GM18502 (cell line): ENCODE results near the gene PROM1.

Source experiments
- ATAC-seq: cut with Tn5 transposase; IDR thresholded peaks from one replicate; pipeline ENCODE4 v1.9.1; 2021; ENCODE audit warnings: mild to moderate bottlenecking; ENCODE audit not compliant: unreplicated experiment, poor library complexity

Gene PROM1

GRCh38 chr4:16031546-16032395 is 52.1 kb downstream of the PROM1 start:
- no peak for ATAC-seq

DNA sequence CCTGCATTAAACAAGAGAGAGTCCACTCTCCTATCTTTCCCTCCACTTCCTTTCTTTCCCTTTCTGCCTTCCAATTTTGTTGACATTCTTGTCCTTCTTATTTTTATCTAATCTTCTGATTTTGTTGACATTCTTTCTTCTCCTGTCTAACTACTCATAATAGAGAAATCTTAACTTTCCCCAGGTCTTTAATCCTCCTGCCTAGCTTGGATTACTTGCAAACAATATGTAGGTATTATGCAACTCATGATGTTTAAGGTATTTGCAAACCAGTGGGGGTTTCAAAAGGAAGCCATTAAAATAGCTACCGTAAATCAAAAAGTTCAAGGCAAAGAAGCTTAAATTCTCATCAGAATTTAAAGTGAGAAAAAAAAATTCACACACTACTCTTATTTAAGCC is 53.9 kb downstream of the PROM1 start:
- no peak for ATAC-seq

- ATAC-seq, result no peak
These were observed 54.6 kb downstream of the PROM1 start for GRCh38 chr4:16029262-16029661.

GRCh38 chr4:16027626-16028025 is 56.2 kb downstream of the PROM1 start:
- ATAC-seq, result no peak

GRCh38 chr4:16027114-16027513 is 56.7 kb downstream of the PROM1 start:
- no peak for ATAC-seq

DNA sequence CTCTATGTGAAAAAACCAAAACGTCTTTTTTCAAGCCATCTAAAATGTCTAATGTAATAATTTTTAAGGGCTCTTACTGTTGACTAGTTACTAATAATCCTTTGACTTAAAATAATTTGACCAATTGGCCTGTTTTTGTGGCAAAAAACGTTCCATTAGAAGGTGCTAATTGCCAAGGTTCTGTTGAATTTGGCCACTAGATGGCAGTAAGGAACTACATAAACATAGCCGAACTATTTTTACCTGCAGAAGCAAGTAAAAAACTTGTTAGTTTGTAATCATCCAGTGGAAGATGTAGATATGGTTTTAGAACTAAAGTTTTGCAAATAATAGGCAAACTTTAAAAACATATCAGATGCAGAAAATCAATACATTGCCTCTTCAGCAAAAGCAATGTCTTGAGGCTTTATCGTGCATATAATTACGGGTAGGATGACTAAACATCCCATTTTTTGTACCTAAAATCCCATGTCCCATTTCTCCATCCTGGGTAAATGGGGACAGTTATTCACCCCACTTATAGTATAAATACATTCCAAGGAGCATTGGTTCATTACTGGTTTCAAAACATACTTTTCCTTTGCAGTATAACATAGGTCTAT is 57.6 kb downstream of the PROM1 start:
- ATAC-seq, result no peak

GRCh38 chr4:16025268-16025667 is 58.6 kb downstream of the PROM1 start:
- no peak for ATAC-seq

- no peak for ATAC-seq
These were observed 59.9 kb downstream of the PROM1 start for GRCh38 chr4:16023776-16024408.

DNA sequence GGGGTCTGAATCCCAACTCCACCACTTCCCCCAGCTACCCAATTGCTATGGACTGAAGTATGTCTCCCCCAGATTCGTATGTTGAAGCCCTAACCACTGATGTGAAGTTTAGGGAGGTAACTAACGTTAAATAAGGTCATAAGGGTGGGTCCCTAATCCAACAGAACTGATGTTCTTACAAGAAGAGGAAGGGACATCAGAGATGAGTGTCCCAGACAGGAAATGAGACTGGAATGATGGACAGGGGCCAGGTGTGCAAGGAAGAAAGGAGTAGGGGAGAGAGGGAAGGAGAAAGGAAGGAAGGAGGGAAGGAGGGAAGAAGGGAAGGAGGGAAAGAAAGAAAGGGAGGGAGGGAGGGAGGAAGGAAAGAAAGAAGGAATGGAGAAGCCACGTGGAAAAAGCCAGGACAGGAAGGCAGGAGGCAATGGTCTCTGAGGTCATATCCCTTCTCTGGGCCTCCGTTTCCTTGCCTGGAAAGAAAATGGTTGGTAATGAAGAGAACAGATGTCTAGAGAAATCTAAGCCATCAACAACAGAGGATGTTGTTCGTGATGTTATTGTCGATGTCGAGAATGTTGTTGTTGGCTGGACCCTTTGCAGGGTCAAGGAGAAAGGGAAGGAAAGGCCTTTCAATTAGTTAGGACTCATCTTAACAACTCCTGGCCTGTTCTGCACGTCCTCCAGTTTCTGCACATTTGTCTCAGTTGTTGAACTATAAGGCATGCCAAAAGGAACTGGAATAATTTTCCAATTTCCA is 61.8 kb downstream of the PROM1 start:
- ATAC-seq, result no peak

DNA sequence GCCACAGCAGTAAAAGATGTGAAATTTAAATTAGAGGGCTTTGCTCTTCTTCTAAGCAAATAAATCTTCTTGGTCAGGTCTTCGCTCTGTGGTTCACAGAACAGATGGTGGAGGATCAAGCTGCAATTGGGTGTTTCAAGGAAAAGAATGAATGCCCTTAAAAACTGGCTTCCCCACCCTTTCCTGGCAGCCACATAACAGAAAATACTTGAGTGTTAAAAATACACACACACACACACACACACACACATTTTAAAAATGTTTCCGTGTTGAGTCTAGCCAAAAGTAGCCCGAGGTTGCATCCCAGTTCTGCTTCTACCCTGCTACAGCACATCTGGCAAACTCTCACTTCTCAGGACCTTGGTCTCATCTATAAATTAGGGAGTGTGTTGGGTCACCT is 64.2 kb downstream of the PROM1 start:
- ATAC-seq, result no peak

DNA sequence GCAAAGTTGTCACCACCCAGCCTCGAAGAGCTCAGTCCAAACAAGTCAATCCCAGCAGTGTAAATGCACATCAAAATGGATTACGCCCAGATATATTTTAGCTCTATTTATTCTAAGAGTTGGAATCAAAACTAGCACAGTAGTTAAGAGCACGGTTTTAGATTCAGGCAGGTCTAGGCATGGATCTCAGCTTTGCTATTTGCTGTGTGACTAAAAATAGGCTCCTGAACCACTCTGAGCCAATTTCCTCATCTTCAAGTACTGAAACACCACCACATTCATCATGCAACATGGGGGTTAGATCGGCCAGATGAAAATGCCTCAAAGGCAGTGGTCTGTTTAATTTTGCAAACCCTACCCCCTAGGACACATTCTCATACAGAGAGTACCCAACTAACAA is 65.0 kb downstream of the PROM1 start:
- ATAC-seq, result no peak

GRCh38 chr4:16018061-16018676 is 65.7 kb downstream of the PROM1 start:
- no peak for ATAC-seq

DNA sequence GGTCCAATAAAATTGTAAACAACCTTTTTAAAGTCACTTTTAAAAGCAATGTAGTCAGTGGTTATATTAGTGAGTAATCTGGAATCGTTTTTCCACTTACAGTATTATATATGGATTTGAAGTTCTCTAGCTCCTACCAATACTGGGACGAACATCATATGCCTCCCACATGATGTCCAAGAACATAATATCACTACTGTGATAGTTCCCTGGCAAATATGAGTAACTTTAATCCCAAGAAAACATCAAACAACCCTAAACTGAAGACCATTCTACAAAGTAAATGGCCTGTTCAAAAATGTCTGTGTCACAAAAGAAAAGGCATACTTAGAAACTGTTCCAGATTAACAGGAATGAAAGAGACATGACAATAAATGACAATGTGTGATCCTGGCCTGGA is 67.3 kb downstream of the PROM1 start:
- ATAC-seq, result no peak

GRCh38 chr4:16011173-16011572 is 72.7 kb downstream of the PROM1 start:
- ATAC-seq, result no peak

DNA sequence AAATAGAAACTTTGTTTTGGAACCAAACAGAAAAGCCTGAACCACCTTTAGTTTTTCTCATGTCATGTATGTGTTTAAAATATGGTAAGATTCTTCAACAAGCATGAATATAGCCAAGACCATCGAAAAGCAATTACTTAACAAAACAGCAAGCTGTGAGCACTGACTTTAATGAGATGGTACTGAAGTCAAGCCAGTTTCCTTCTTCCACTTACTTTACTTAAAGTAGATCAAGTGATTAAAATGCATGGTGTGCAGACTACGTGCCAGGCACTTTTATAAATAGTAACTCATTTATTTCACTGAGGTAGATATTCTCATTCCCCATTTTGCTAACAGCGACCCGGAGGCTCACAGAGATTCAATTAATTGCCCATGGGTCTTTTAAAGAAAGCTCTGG is 74.7 kb downstream of the PROM1 start:
- no peak for ATAC-seq

GRCh38 chr4:16007471-16008095 is 76.2 kb downstream of the PROM1 start:
- ATAC-seq, result no peak

DNA sequence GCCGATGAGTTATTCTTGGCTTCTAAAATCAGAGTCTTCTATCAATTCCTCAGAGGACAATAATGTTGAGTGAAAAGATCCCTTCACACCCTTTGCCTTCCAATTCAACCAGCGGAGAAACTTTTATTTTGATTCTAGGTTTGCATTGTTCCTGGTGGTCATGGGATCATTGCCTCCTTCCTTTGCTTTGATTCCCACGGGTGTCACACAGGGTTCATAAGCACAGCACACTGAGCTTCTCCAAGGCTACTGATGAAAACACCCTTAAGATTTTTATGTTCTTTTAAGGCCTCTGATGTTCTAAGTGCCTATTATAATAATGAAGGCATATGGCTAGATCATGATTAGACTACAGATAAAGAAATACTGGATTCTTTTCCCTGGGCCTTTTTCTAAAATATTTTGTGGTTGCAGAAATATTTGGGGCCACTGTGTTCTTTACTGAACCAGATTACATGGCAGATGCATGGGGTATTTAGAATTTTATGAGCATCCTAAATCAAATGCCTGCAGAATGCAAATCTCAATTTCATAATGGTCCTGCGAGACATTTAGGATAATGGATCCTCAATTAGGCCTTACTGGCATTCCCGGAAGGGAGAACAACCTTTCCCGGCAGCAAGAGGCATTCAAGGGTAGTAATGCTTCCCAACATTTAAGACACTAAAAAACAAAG is 76.9 kb downstream of the PROM1 start:
- no peak for ATAC-seq

GRCh38 chr4:16005676-16006075 is 78.1 kb downstream of the PROM1 start:
- no peak for ATAC-seq

- peak; percentile 97 for ATAC-seq
These were observed 82.4 kb downstream of the PROM1 start for GRCh38 chr4:16001484-16001858.
